Activated naive CD8-positive, alpha-beta T cell (primary cell): Measurements from ENCODE around the gene GALNT8.

ENCODE experiments used
- H3K27ac Mint-ChIP-seq: one replicate; pipeline ENCODE4 v1.8.0; 2021; ENCODE audit warnings: mixed read lengths
- H3K27me3 Mint-ChIP-seq: one replicate; pipeline ENCODE4 v1.8.0; 2021; ENCODE audit warnings: mixed read lengths
- H3K36me3 Mint-ChIP-seq: one replicate; pipeline ENCODE4 v1.8.0; 2021; ENCODE audit warnings: mixed read lengths
- H3K4me1 Mint-ChIP-seq: one replicate; pipeline ENCODE4 v1.8.0; 2021; ENCODE audit warnings: low read depth, mixed read lengths
- H3K4me3 Mint-ChIP-seq: one replicate; pipeline ENCODE4 v1.8.0; 2021; ENCODE audit warnings: mild to moderate bottlenecking, mixed read lengths
- H3K9me3 Mint-ChIP-seq: one replicate; pipeline ENCODE4 v1.8.0; 2021; ENCODE audit warnings: low read depth, mixed read lengths

The GALNT8 gene

DNA sequence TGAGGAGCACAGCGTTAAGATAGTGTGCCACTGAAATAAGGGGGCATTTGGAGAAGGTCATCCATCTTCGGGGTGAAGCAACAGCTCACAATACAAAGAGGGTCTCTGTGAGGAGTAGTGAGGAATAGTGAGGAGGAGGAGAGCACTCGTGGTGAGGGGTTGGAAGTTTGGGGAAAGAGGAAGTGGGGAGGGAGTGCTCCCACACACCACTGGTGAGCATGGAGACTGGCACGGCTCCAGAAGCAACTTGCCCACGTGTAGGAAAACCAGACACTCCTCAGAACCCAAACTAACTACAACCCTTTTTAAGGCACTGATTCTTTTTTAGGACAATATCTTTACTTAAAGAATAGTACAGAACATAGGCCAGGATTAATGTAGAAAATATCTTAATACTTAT lies 48.9 kb downstream of the GALNT8 start:
- no peaks in the 10 kb centered on the region for H3K9me3 Mint-ChIP-seq
- no peak overlapping the region for H3K27ac Mint-ChIP-seq
- peaks cover 2% of the 10 kb centered on the region for H3K36me3 Mint-ChIP-seq
- H3K4me1 Mint-ChIP-seq = no peaks in the 10 kb centered on the region
- peaks cover 4% of the 10 kb centered on the region for H3K27me3 Mint-ChIP-seq
- no peak overlapping the region for H3K4me3 Mint-ChIP-seq

DNA sequence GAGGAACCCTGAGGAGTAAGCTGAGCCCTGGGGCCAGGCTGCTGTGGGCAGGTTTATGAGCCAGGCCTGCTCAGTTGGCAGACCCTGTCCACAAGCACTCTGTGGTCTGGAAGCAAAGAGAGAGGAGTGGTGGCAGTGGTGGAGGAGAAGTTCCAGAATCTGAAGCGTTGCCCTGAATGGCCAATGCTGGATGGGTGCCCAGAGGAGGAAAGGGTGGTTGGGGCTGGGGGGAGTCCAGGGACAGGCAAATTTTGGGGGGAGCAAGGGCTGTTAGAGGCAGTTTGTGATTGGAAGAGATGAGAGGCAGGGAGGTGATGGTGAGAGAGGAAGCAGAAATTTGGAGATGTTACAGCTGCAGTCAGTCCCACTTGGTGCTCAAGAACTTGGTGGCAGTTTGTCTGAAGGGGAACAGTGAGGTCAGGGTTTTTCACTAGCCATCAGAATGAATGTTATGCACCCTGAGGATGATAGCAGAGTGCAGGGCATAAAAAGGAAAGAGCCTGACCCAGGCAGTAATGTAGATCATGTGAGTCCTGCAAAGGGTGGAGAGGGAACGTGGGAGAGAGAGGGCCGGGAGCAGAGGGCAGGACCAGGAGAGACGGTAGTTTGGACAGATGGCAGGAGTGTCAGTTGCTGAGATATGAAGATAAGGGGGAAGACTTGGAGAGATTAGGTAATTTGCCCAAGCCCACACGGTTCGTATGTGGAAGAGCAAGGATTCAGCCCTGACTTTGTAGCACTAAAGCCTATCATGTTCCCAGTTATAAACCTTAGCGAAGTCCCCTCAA lies 51.2 kb downstream of the GALNT8 start:
- Mint-ChIP-seq H3K27me3 (peaks cover 4% of the 10 kb centered on the region), H3K9me3 (no peaks in the 10 kb centered on the region), H3K27ac (no peak overlapping the region), H3K4me3 (no peak overlapping the region), H3K4me1 (no peaks in the 10 kb centered on the region), H3K36me3 (peaks cover 2% of the 10 kb centered on the region)

DNA sequence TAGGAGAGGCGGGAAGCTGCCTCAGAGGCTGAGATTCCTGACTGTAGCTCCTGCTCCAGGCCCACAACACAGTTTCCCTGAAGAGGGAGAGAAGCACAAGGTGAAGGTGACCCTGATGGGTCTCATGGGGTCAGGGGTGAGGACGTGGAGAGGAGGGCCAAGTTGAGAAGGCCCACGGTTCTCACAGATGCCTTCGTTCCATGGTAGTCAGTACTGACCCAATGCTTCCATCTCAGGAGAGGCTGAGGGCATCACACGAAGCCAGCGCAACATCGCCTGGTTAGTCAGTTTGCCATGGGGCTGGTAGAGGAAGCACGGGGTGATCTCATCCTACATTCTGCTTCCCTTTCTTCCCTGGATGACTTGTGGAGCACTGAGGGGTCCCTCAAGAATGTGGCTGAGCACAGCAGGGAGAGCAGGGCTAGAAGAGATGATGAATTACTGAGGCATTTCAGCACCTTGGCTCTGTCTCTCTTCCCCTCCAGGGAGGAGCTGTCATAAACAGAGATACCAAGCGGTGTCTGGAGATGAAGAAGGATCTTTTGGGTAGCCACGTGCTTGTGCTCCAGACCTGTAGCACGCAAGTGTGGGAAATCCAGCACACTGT lies 51.9 kb downstream of the GALNT8 start:
- Mint-ChIP-seq H3K27ac (no peak overlapping the region), H3K4me3 (no peak overlapping the region), H3K9me3 (no peaks in the 10 kb centered on the region), H3K36me3 (peaks cover 2% of the 10 kb centered on the region), H3K27me3 (peaks cover 4% of the 10 kb centered on the region), H3K4me1 (no peaks in the 10 kb centered on the region)

DNA sequence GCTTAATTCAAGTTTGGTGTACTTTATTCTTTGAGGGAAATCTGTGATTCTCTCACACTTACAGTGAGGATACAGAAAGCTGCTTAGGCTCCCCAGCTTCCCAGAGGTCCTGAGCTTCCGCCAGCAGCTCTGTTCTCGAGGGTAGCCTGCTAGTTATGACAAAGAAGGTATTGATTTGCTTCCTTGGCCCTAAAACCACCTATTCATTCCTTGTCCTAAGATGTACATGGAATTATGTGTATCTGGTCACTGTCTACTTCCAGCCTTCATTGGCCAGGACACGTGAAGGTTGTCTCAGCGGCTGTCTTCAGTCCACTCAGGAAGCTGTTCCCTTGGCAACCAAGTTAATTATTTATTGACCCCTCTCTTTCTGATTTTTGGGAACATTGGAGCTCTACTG lies 55.7 kb downstream of the GALNT8 start:
- H3K4me1 Mint-ChIP-seq = no peaks in the 10 kb centered on the region
- no peak overlapping the region for H3K4me3 Mint-ChIP-seq
- H3K27me3 Mint-ChIP-seq = peaks cover 3% of the 10 kb centered on the region
- no peak overlapping the region for H3K27ac Mint-ChIP-seq
- H3K9me3 Mint-ChIP-seq = no peaks in the 10 kb centered on the region
- no peaks in the 10 kb centered on the region for H3K36me3 Mint-ChIP-seq

DNA sequence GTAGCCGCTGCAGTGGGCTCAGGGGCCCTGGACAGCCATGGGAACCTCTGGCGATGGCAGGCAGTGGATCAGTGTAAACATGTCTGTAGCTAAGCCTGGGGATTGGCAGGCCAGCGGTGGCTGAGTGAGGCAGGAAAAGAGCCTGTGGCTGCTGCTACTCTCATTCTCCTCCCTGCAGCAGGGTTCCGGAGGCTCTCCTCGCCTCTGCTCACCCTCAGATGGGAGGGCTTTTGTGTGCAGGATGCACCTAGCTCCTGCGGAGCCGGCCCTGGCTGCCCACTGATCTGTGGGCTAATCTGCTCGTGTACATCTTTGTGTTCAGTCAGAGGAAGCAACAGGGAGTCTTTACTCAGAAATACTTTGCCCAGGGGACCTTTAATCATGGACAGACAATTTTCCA lies 59.5 kb downstream of the GALNT8 start:
- peaks cover 2% of the 10 kb centered on the region for H3K27me3 Mint-ChIP-seq
- H3K36me3 Mint-ChIP-seq = peaks cover 3% of the 10 kb centered on the region
- H3K4me3 Mint-ChIP-seq = no peak overlapping the region
- H3K9me3 Mint-ChIP-seq = no peaks in the 10 kb centered on the region
- H3K4me1 Mint-ChIP-seq = no peaks in the 10 kb centered on the region
- no peak overlapping the region for H3K27ac Mint-ChIP-seq

DNA sequence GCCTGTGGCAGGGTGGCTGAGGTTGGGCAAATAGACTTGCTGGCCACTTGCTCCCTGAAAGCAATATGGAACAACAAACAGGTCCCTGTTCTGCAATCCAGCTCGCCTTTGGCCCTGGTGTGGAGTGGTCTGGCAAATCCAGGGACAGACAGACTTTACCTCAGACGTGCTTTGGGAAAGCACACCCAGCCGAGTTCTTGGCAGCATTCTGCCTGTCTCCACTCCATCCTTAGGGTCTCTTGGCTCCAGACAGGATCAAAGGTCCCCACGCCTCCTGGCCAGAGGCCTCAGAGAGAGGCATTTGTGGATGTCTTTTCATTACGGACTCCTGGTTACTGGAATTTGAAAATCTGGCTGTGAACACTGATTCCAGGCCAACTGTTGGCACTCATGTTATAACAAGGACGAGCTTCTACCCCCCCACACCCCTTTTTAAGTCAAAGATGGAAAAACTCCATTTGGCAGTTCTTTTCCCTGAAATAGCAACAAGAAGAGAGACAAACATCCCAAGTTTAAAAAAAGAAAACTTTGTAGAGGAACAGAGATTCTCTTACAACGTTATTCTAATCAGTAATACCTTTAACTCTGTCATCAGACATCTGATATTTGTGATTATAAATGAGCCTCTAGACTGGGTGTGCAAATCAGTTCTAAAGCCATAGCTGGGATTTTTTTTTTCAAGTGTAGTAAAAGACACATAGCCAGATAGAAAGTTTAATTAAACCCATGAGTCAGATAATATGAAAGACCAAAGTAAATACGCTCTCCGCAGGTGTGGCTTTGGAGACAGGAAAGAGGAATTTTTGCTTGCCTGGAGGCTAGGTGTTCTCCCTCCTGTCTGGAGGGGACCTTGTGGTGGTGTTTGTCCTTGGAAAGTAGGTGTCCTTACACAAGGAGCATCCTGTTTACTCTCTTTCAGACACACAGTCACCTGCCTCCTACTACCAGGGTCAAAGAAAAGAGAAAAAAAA lies 60.7 kb downstream of the GALNT8 start:
- no peak overlapping the region for H3K27ac Mint-ChIP-seq
- H3K36me3 Mint-ChIP-seq = peaks cover 5% of the 10 kb centered on the region
- H3K4me3 Mint-ChIP-seq = no peak overlapping the region
- no peaks in the 10 kb centered on the region for H3K4me1 Mint-ChIP-seq
- H3K9me3 Mint-ChIP-seq = no peaks in the 10 kb centered on the region
- H3K27me3 Mint-ChIP-seq = peaks cover 2% of the 10 kb centered on the region

DNA sequence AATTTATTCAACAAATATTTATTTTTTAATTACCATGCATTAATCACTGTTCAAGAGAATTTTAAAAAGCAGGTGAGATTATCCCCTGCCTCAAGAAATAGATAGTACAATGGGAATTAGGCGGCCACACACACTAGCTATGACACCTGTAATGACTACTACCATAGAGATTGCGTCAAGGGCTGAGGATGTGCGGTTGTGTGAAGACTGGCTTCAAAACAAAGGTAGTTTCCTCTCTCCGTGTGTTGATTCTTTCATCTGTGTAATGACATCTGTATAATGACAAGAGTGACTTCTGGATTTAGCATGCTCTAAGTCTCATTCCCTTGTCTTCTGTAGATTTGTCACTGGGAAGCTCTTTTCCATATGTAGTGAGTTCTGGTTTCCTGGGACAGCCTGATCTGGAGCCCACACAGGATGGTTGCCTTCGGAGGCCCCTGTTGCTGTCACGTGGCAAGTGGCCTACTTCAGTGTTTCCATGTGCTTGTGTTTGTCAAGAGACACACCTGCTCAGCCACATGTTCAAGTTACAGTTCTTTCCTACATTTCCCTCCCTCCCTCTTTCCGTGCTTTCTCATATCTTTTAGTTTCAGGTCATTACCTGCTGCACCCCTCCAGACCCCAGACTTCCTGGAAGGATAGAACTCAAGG lies 64.3 kb downstream of the GALNT8 start:
- Mint-ChIP-seq H3K36me3 (peaks cover 5% of the 10 kb centered on the region), H3K27ac (no peak overlapping the region), H3K4me3 (no peak overlapping the region), H3K27me3 (peaks cover 2% of the 10 kb centered on the region), H3K9me3 (no peaks in the 10 kb centered on the region), H3K4me1 (no peaks in the 10 kb centered on the region)

DNA sequence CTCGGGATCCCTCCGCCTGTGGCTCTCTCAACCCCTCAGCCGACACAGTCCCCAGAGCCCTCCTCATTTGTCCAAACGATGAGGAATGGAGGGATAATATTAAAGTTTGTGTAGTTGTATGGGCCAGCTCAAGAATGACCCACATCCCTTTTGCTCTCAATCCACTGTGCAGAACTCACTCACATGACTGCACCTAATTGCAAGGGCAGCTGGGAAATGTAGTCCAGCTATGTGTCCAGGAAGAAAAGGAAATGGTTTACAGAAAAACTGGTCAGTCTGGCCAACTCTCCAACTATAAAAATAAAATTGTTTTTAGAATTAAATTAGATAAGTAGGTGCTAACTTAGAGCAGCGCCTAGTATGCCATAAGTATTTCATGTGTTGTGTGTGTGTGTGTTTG lies 66.6 kb downstream of the GALNT8 start:
- H3K9me3 Mint-ChIP-seq = peaks cover 7% of the 10 kb centered on the region
- no peak overlapping the region for H3K4me3 Mint-ChIP-seq
- no peak overlapping the region for H3K27ac Mint-ChIP-seq
- H3K36me3 Mint-ChIP-seq = peaks cover 10% of the 10 kb centered on the region
- peaks cover 2% of the 10 kb centered on the region for H3K27me3 Mint-ChIP-seq
- no peaks in the 10 kb centered on the region for H3K4me1 Mint-ChIP-seq

DNA sequence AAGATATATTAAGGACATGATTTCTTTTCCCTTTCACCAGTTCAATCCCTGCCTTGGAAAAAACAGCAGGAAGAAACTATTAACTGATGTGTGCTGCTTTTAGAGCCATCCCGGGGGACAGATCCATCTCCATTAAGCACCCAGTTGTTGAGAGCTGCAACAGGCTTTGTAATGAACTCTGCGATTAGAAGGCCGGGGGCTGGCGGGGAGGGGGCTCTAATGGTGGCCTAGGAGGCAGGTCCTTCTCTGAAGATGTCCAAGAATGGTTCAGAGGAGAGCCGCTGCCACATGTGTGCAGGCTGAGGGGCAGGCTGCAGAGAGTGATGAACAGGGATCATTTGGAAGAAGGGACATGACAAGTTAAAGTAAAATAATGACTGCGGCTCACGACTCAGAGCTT lies 67.8 kb downstream of the GALNT8 start:
- H3K9me3 Mint-ChIP-seq = peaks cover 7% of the 10 kb centered on the region
- no peaks in the 10 kb centered on the region for H3K4me1 Mint-ChIP-seq
- no peak overlapping the region for H3K27ac Mint-ChIP-seq
- peaks cover 15% of the 10 kb centered on the region for H3K36me3 Mint-ChIP-seq
- no peak overlapping the region for H3K4me3 Mint-ChIP-seq
- H3K27me3 Mint-ChIP-seq = peaks cover 5% of the 10 kb centered on the region

DNA sequence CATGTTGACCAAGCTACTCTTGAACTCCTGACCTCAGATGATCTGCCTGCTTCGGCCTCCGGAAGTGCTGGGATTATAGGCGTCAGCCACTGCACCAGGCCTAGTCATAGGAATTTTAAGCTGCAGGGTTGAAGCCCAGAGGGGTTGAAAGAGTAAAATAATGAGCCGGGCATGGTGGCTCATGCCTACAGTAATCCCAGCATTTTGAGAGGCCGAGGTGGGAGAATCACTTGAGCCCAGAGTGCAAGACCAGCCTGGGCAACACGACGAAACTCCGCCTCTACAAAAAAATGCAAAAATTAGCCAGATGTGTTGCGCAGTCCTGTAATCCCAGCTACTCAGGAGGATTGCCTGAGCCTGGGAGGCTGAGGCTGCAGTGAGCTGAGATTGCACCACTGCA lies 69.6 kb downstream of the GALNT8 start:
- no peak overlapping the region for H3K4me3 Mint-ChIP-seq
- no peaks in the 10 kb centered on the region for H3K4me1 Mint-ChIP-seq
- H3K36me3 Mint-ChIP-seq = peaks cover 13% of the 10 kb centered on the region
- H3K9me3 Mint-ChIP-seq = peaks cover 7% of the 10 kb centered on the region
- peaks cover 6% of the 10 kb centered on the region for H3K27me3 Mint-ChIP-seq
- no peak overlapping the region for H3K27ac Mint-ChIP-seq

DNA sequence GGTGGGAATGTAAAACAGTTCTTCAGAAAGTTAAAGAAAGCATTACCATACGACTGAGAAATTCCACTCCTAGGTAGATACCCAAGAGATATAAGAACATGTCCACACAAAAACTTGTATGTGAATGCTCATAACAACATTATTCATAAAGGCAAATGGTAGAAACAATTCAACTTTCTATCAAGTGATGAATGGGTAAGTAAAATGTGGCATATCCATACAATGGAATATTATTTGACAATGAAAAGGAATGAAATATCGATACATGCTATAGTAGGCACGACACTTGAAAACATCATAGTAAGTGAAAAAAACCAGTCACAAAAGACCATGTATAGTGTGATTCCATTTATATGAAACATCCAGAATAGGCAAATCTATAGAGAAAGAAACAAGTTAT lies 71.3 kb downstream of the GALNT8 start:
- H3K4me1 Mint-ChIP-seq = no peaks in the 10 kb centered on the region
- H3K9me3 Mint-ChIP-seq = peaks cover 7% of the 10 kb centered on the region
- no peak overlapping the region for H3K4me3 Mint-ChIP-seq
- H3K27me3 Mint-ChIP-seq = peaks cover 6% of the 10 kb centered on the region
- peaks cover 11% of the 10 kb centered on the region for H3K36me3 Mint-ChIP-seq
- H3K27ac Mint-ChIP-seq = no peak overlapping the region

DNA sequence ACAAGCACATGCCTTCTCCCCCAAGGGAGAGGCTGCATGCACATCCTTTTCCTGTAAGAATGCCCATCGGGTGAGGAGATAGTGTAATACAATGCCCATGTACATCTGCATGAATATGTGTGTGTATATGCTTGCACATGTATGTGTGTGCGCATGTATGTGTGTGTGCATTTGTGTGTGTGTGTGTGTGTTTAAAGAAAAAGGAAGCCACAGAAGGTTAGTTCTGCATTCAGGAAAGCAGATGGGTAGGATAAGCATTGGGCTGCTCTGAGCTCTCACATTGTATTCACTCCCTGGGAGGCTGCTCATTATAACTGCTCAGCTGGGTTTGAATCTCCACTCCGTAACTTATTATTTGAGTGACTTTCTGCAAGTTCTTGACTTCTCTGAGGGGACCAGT lies 74.3 kb downstream of the GALNT8 start:
- H3K4me3 Mint-ChIP-seq = no peak overlapping the region
- H3K27me3 Mint-ChIP-seq = peaks cover 8% of the 10 kb centered on the region
- no peaks in the 10 kb centered on the region for H3K4me1 Mint-ChIP-seq
- H3K27ac Mint-ChIP-seq = no peak overlapping the region
- H3K9me3 Mint-ChIP-seq = peaks cover 7% of the 10 kb centered on the region
- peaks cover 11% of the 10 kb centered on the region for H3K36me3 Mint-ChIP-seq

DNA sequence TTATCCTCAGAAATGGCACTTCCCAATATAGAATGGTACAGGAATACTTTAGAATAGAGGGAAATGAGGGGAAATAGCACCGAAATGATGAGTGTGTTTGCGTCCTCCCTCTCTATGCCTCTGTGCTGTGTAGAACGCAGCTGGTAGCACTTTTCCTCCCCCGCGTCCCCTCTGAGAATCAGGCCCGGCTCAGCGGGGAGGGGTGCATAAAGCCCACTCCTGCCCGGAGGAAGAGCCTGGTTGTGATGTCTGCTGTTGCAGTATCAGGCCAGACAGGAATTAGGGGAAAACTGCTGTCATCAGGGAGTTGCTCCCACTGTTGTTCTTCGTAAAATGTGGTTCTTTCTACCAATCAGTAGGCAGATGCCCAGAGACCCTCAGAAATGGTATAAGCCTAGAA lies 76.0 kb downstream of the GALNT8 start:
- no peaks in the 10 kb centered on the region for H3K4me1 Mint-ChIP-seq
- H3K4me3 Mint-ChIP-seq = no peak overlapping the region
- H3K27ac Mint-ChIP-seq = no peak overlapping the region
- peaks cover 10% of the 10 kb centered on the region for H3K36me3 Mint-ChIP-seq
- H3K27me3 Mint-ChIP-seq = peaks cover 14% of the 10 kb centered on the region
- H3K9me3 Mint-ChIP-seq = peaks cover 5% of the 10 kb centered on the region

DNA sequence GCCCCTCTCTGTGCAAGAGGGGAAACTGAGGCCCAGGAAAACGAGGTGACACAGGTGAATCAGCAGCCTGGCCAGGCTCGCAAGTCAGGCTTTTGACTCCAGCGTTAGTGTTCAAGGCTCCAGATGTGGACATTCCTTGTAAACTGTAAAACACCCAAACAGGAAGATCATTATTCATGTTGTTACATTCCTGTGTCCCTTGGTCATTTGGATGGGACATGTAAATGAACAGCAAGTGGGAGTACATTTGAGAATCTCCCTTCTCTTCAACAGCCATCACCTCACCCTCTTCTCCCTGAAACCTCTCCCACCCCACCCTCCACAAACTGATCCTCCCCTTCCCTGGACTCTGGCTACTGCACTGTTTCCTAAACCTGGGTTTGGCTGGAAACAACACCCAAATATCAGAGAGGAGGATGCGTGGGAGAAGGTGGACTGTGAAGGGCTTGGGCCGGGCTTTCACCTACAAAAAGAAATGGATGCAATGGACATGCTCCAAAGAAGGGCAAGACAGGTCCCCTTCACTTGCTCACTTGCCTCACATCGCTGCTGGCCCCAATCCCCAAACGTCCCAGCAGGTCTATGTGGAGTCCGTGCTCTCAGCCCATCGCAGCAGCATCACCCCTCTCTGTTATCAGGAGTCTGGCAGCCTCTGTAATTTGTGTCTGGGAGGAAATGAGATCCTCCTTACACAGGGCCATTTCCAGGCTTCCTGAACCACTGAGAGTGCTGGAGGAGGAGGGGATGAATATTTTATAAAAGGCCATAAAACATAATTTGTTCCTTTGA lies 76.7 kb downstream of the GALNT8 start:
- no peak overlapping the region for H3K27ac Mint-ChIP-seq
- H3K9me3 Mint-ChIP-seq = no peaks in the 10 kb centered on the region
- H3K4me3 Mint-ChIP-seq = no peak overlapping the region
- H3K4me1 Mint-ChIP-seq = no peaks in the 10 kb centered on the region
- H3K27me3 Mint-ChIP-seq = peaks cover 13% of the 10 kb centered on the region
- peaks cover 5% of the 10 kb centered on the region for H3K36me3 Mint-ChIP-seq
